GM18867 (cell line): ENCODE results near the gene TRAPPC12.
"Not testable (repeated sequence)": the region's sequence is repeated elsewhere in the genome, so short reads cannot be mapped to it uniquely, and the experiment has no call there.

ENCODE experiments used
- ATAC-seq: cut with Tn5 transposase; IDR thresholded peaks from one replicate; pipeline ENCODE4 v1.9.1; 2021; ENCODE audit warnings: mild to moderate bottlenecking, moderate library complexity; ENCODE audit not compliant: unreplicated experiment

The TRAPPC12 gene

DNA sequence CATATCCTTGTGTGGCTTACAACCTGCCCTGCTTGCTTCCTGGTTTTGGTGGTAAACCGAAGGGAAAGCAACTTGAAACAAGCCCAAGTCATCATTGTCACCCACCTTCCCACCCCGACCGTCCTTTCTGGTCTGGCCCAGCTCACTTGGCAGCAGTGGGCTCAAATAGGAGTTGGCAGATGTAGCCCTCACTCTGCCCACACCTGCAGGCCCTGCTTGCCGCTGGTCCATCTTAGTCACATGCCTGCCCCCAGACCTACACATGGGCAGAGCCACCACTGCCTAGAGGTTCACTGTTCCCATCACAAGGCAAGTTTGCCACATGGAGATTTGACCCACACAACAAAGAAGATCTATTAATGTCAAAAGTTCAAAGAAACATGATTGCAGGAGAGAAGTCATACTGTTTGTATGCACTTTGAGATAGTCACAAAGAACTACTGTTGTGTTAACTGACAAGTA lies 11.2 kb upstream of the TRAPPC12 start:
- no peak for ATAC-seq

- ATAC-seq = not testable (repeated sequence)
Measured at GRCh38 chr2:3369340-3370181, 9.9 kb upstream of the TRAPPC12 start.

DNA sequence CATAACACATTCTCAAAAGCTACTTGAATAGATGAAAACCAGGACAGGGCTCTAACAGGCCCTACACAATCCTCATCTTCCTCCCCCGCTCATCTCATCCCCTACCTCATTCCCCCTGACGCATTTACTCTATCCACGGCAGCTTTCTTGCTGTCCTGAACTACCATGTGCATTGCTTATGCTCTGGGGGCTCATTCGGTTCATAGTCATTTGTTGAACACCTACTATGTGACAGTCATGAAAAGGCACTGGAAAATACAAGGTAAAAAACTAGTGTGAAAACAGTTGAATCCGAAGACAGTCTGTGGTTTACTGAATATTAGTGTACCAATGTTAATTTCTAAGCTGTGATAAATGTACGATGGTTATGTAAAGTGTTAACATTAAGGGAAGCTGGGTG lies 2.7 kb upstream of the TRAPPC12 start:
- ATAC-seq = no peak

DNA sequence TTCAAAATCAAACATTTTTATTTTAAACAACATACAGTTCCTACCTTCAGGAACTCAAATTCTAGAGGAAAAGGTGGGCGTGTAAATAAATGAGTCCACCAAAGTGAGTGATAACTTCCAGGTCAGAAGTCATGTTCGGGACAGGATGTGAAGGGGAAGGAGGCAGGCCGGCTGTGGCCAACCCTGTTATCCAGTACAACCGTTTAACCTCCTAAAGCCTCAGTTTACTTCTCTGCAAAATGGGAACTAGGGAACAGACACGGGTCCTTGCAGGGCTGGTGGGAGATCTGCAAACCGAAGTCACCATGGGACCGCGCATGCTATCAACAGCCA lies 2.2 kb upstream of the TRAPPC12 start:
- peak; percentile 16 for ATAC-seq

GRCh38 chr2:3377612-3378432 lies 1.7 kb upstream of the TRAPPC12 start, which contains the start of gene EIPR1:
TSS of gene EIPR1 (minus strand) at chr2:3377818. CDS start at chr2:3377689, 129 bp downstream.
- ATAC-seq = peak; percentile 83

- no peak for ATAC-seq
Measured at GRCh38 chr2:3379339-3379646, 201 bp upstream of the TRAPPC12 start.

GRCh38 chr2:3386448-3386958 lies 7.0 kb downstream of the TRAPPC12 start:
- no peak for ATAC-seq

DNA sequence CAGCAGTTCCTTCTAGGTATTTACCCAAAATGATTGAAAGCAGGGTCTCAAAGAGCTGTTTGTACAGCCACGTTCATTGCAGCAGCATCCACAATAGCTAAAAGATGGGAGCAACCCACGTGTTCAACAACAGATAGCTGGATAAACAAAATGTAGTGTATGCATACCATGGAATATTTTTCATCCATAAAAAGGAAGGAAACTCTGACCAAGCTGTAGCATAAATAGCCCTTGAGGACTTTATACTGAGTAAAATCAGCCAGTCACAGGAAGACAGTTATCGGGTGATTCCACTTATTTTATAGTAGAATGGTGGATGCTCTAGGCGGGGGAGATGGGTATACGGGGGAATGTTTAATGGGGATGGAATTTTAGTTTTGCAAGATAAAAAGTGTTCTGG lies 7.5 kb downstream of the TRAPPC12 start:
- no peak for ATAC-seq

DNA sequence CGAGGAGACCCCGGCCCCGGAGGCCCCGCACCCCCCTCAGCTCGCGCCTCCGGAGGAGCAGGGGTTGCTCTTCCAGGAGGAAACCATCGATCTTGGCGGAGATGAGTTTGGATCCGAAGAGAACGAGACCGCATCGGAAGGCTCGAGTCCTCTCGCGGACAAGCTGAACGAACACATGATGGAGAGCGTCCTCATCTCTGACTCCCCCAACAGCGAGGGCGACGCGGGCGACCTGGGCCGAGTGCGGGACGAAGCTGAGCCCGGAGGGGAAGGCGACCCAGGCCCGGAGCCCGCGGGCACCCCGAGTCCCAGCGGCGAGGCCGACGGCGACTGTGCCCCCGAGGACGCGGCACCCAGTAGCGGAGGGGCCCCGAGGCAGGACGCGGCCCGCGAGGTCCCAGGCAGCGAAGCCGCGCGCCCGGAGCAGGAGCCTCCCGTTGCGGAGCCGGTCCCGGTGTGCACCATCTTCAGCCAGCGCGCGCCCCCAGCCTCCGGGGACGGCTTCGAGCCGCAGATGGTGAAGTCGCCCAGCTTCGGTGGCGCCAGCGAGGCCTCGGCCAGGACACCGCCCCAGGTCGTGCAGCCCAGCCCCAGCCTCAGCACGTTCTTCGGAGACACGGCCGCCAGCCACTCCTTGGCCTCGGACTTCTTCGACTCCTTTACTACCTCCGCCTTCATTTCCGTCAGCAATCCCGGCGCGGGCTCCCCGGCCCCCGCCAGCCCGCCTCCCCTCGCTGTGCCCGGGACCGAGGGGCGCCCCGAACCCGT lies 8.3 kb downstream of the TRAPPC12 start:
- no peak for ATAC-seq

DNA sequence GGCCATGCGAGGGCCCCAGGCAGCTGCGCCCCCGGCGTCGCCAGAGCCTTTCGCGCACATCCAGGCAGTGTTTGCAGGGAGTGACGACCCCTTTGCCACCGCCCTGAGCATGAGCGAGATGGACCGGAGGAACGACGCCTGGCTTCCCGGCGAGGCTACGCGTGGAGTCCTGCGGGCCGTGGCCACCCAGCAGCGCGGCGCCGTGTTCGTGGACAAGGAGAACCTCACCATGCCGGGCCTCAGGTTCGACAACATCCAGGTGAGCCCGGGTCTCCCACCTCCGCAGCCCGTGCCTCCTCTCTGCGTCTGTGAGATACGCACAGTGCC lies 8.9 kb downstream of the TRAPPC12 start:
- ATAC-seq = no peak

DNA sequence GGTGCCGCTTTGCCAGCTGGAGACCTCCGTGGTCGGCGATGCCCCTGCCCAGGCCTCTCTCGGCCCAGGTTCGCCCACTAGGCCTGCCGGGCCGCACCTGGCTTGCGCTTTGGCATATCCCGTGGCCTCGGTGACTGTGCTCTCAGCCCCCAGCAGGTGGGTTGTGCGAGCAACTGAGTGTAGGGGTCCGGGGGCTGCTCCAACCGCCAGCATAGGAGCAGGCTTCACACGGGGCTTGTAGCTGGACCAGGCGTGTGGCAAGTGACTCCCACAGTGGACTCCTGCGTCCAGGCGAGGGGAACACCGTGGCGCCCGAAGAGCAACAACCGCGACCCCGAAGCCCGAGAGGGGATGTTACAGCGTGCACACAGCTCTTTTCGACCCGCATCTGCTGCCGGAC lies 9.7 kb downstream of the TRAPPC12 start:
- ATAC-seq = no peak

- no peak for ATAC-seq
Measured at GRCh38 chr2:3390041-3390440, 10.5 kb downstream of the TRAPPC12 start.

GRCh38 chr2:3392216-3392615 lies 12.7 kb downstream of the TRAPPC12 start:
- ATAC-seq = no peak

DNA sequence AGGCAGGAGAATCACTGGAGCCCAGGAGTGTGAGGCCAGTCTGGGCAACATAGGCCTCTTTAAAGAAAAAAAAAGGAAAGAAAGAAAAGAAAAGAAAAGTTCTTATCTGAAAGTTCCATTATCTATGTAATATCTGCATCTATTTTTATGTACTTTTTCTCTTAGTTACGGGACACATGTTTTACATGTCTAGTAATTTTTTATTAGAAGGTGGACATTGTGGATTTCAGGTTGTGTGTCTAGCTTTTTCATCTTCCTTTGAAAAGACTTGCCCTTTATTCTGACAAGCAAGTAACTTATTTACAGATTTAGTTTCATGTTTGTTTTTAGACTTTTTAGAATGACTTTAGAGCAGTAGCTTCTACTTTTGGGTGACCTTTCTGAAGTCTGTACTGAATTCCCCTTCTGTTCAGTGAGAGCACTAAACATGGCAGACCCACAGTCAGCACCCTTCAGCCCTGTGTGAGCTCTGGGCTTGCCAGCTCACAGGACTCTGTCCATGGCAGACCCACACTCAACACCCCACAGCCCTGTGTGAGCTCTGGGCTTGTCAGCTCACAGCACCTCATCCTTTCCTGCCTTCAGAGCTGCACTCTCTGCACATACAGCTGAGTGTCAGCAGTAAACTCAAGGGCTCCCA lies 17.5 kb downstream of the TRAPPC12 start:
- ATAC-seq = peak; percentile 58

DNA sequence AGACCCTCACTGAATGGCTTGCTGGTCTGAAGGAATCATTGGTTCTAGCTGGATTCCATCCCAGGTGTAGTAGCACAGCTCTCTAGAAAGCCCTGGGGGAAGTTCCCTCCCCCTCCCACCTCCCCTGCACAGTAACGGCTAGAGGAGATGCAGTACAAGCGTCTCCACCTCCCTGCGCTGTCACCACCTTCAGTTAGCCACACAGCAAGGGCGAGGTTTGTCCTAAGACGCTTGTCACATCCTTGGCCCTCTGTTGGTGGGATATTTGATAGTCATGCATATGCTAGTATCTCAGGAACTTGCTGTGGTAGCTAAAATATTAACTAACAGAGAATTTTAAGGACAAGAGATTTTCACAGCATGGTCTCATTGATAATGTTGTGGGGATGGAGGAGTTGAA lies 19.4 kb downstream of the TRAPPC12 start:
- no peak for ATAC-seq

DNA sequence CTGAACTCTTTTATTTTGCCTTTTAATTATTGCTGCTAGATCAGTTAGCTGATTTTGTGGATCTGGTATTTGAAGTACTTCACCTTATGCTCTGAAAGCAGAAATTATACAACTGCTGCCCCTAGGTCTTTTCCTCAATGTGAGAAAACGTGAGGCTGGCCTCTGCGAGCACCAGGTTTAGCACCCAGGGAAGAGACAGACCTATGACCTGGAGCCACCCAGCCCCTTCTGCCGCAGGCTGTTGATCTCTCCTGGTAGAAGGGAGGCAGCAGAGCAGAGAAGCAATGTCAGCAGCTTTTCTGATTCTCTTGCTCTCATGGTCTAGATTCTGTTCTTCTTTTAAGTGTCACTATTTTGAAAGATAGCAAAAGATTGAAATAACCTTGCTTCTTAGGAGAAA lies 19.9 kb downstream of the TRAPPC12 start:
- ATAC-seq = no peak

GRCh38 chr2:3399829-3400228 lies 20.3 kb downstream of the TRAPPC12 start:
- ATAC-seq = no peak

DNA sequence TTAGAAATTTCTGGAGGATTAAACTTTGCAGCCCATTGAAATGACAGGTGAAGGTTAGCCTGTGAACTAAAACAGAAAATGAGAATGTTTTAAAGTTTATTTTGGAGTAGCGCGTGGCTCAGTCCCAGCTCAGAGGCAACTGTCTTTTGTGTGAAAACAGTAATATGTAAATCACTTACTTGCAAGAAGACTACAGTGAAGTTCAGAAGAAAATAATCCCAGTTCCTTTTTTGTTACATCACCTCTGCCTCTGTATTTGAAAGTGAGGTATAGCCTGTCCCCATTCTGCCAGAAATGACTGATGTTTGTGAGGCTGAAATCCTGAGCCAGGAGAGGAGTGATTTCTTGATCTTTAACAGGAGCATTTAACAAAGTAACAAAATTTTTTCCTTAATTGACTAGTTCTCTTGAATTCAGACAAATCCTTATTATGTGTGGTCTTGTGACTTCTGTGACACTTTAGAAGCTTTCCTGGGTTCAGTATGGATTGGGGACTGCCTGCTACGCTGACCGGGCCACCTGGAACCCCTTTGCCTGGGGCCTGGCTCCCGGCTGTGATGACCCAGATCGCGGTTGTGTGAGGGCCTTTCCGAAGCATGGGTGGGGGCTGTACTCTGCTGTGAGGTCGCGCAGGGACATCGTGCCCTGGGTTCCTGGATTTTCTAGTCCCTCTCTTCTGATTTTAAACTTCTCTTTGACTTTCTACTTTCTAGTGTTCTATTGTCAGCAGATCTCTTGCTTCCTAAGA lies 24.3 kb downstream of the TRAPPC12 start:
- peak; percentile 100 for ATAC-seq

DNA sequence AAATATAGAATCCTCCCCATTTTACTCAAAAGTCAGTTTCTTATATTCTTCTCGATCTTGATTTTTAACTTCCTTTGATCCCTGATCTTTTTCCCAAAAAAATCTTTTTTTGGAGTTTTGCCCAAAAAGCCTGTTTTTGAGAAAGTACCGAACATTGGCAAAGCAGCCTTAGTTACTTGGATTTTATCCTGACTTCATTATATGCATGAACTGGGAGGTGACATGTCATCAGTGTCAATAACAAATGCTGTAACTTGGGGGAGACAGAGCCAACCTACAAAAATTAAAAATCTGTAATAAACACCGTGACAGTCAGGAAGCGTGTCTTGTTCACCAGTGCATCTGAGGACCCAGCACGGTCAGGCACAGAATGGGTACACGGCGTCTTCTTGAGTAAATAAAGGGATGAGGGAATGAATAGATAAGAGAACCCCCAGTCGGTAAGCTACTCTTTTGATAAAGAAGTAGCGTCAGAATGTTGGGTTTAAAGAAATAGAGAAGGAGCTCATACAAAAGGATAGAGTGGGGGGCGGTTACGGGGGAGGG lies 24.9 kb downstream of the TRAPPC12 start:
- no peak for ATAC-seq

- no peak for ATAC-seq
Measured at GRCh38 chr2:3405307-3405706, 25.8 kb downstream of the TRAPPC12 start.
